Stimulated activated CD4-positive, alpha-beta T cell treated with anti-CD3 and anti-CD28 coated beads, Interleukin-1b, Interleukin-23, amount 100 ng/mL, for 48 hours (primary cell): Measurements from ENCODE around the gene GSTA5.
A peak's percentile ranks its signal among the peaks of the same experiment; 100 is the strongest.
"Not testable (repeated sequence)": the region's sequence is repeated elsewhere in the genome, so short reads cannot be mapped to it uniquely, and the experiment has no call there.

ENCODE experiments used
- DNase-seq: peaks from one replicate; pipeline ENCODE4 v3.0.0-alpha.2; 2020

The GSTA5 gene

GRCh38 chr6:52830869-52831268 lies 9.7 kb downstream of the GSTA5 start:
- not testable (repeated sequence) for DNase-seq

GRCh38 chr6:52829046-52829817 lies 11.4 kb downstream of the GSTA5 start:
- DNase-seq = no peak

GRCh38 chr6:52828621-52829020 lies 12.0 kb downstream of the GSTA5 start:
- not testable (repeated sequence) for DNase-seq

GRCh38 chr6:52827073-52827783 lies 13.4 kb downstream of the GSTA5 start:
- DNase-seq = not testable (repeated sequence)

- no peak for DNase-seq
These were observed 14.1 kb downstream of the GSTA5 start for GRCh38 chr6:52826513-52826912.

GRCh38 chr6:52825900-52826459 lies 14.6 kb downstream of the GSTA5 start:
- not testable (repeated sequence) for DNase-seq

DNA sequence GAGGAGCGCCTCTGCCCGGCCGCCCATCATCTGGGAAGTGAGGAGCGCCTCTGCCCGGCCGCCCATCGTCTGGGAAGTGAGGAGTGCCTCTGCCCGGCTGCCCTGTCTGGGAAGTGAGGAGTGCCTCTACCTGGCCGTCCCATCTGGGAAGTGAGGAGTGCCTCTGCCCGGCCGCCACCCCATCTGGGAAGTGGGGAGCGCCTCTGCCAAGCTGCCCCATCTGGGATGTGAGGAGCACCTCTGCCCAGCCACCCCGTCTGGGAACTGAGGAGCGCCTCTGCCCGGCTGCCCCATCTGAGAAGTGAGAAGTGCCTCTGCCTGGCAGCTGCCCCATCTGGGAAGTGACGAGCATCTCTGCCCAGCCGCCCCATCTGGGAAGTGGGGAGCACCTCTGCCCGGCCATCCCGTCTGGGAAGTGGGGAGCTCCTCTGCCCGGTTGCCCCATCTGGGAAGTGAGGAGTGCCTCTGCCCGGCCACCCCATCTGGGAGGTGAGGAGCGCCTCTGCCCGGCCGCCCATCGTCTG lies 15.3 kb downstream of the GSTA5 start:
- not testable (repeated sequence) for DNase-seq

DNA sequence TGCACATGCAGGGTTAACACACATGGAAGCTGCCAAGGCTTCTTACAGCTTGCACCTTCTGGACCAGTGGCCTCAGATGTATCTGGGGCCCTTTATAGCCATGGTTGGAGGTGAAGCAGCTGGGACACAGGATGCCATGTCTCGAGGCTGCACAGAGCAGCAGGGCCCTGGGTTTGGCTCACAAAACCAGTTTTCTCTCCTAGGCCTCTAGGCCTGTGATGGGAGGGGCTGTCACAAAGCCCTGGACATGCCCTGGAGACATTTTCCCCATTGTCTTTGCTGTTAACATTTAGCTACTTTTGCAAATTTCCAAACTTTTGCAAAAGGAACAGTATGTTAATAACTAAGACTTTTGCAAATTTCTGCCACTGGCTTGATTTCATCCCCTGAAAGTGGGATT lies 18.8 kb downstream of the GSTA5 start:
- DNase-seq = no peak

DNA sequence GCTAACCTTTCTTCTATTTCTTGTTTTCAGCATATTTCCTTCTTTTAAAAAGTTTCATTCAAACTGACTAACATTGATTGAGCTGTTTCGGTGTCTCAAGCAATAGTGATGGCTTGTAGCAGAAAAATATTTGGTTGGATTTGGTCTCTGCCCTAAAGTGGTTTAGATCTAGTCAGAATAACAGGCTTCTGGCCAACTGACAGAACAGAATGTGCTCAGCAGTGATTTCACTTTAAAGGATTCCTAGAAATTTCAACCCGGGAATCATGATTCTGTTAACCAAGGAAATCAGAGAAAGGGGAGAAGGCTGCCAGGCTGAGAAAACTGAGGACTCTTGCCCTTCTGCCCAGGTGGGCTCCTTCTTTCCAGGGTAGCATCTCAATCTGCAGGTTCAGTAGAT lies 20.4 kb downstream of the GSTA5 start:
- DNase-seq = no peak

DNA sequence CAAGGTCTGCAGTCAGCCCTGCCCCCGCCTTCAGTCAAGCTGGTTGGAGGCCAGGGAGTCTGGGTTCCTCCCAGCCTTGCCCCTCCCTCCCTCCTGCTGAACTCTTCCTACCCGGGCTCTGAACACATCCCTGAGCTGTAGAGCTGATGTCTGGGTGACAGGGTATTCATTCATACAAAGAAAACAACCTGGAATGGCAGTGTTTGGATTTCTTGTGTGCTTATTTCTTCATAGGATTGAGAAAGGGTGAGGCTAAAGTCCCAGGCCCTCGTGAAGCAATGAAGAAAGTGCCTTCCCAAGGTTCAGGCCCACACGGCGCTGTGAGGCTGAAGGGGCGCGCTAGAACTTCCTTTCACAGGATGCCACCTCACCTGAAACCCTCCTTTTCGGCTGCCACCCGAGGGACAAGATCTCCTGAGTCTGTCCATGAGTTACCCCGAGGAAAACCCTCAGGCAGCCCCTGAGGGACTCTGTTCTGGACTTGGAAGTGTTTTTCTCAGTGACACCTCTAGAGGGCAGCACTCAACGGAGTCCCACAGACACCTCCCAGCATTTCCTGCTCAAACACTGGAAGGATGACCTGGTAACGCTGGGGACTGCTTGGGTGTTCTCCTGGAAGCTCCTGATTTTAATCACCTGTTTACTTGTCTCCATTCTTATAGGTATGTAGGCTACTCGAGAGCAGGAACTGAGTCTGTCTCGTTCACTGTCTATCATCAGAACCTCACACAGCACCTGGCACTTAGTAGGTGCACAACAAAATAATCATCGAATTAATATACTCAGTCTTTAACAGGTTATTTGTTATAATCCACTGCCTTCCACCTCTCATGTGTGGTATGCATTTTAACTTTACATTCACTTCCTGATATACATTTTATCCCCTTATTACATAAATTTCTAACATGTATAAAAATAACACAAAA lies 25.2 kb downstream of the GSTA5 start:
- DNase-seq = peak; percentile 38

- DNase-seq = not testable (repeated sequence)
These were observed 26.1 kb downstream of the GSTA5 start for GRCh38 chr6:52814545-52814944.

- DNase-seq = not testable (repeated sequence)
These were observed 30.8 kb downstream of the GSTA5 start for GRCh38 chr6:52809777-52810176.

- DNase-seq = no peak
These were observed 32.0 kb downstream of the GSTA5 start for GRCh38 chr6:52808660-52809059.

DNA sequence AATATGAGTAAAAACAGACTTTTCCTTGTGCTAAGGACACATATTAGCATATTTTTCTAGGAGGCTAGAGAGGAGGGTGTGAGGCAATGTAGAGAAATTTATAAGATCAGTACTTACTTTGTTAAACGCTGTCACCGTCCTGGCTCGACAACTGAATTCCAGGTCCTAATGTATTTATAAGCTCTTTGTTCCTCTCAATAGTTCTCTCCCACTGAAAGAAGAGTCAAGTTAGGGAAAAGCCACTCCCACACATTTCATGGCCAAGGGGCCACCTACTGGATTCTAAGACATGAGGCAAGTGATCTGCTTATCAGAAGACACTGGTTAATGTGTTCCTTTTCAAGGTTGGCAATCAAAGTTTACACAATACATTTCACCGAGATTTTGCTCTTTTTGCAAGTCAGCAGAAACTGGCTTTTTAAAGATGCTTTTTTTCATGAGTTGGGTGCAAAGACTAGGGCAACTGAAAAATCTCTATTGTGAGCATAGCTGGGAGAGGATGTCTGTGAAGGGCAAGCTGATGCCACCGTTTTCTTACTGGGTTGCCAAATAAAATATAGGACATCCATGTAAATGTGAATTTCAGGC lies 36.9 kb downstream of the GSTA5 start, which contains the start of gene GSTA1:
Gene GSTA1, minus strand, starts transcription at position 149 of the 588 bp plus-strand sequence. CDS start 4,549 bp downstream, outside the sequence.
- DNase-seq = not testable (repeated sequence)

GRCh38 chr6:52802806-52803205 lies 37.8 kb downstream of the GSTA5 start:
- no peak for DNase-seq

DNA sequence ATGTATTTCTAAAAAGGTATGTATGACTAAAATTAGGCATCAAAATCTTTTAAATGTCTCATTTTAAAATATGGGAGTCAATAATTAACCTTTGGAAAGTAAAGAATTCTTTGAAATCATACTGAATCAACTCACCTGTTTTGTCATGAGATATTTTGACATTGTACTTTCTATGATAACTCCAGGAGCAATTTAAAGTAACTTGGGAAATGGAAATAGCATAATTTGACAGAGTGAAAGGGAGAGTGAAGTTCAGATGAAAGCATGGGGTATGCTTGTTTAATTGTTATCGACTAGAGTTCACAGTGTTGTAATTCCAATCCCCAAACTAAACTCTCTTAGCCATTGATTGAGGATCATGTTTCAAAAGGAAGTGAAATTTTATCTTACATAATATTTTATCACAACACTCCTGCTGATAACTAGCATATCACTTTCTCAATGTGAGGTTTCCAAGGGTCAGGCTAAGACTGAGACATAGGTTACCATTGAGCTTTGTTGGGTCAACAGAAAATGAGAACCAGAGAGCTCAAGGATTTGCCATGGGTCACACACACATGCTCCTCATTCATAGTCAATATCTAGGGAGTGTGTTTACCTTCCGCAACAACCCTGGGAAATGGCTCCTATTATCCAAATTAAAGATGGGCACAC lies 39.3 kb downstream of the GSTA5 start:
- DNase-seq = no peak

GRCh38 chr6:52799272-52799671 lies 41.3 kb downstream of the GSTA5 start:
- not testable (repeated sequence) for DNase-seq

GRCh38 chr6:52794366-52794765 lies 46.2 kb downstream of the GSTA5 start:
- not testable (repeated sequence) for DNase-seq

DNA sequence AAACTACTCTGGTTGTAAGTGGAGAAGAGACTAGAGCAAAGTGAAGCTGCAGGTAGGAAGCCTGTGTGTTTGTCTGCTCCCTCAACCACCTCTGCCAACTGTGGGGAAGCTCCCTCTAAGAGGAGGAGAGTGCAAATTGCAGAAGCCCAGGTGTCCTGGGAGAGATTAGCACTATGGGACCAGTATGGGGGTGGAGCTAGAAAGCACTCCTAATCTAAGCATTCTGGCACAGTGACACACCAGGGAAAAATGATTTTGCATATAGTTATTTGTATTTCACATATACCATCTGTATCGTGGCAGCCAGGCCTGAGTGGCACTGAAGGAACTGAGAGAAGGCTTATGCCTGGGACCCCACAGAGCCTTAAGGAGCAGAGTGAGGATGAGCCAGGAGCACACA lies 49.8 kb downstream of the GSTA5 start:
- DNase-seq = no peak

- DNase-seq = not testable (repeated sequence)
These were observed 51.0 kb downstream of the GSTA5 start for GRCh38 chr6:52789658-52790057.

- no peak for DNase-seq
These were observed 52.1 kb downstream of the GSTA5 start for GRCh38 chr6:52788478-52788877.
